Neural cell (in vitro differentiated cells): ENCODE results near the gene SLX4IP. TPM values are rescaled to one million over a fixed set of nuclear protein-coding genes. Genes with fewer than 3 reads are reported as not detected.
A peak's percentile ranks its signal among the peaks of the same experiment; 100 is the strongest.

Experiments
- H2AFZ ChIP-seq: fragments of 200-600, 300-800 bp; sonication (generic), shearing (Covaris generic); 2 replicates; pipeline ENCODE4 v1.6.0; 2014; ENCODE audit warnings: low read depth, mild to moderate bottlenecking, antibody characterized with exemption, low read length, moderate library complexity
- H3F3A ChIP-seq: fragments of 200-600 bp; shearing (Covaris generic); 2 replicates; pipeline ENCODE4 v1.6.1; 2016; ENCODE audit warnings: mild to moderate bottlenecking, moderate library complexity, mixed read lengths, antibody characterized with exemption, low read length; ENCODE audit not compliant: insufficient read depth, poor library complexity, severe bottlenecking
- H3K27ac ChIP-seq: fragments of 200-600, 300-800 bp; sonication (generic), shearing (Covaris generic); 2 replicates; pipeline ENCODE4 v1.5.1; 2014; ENCODE audit warnings: mild to moderate bottlenecking, low read length, moderate library complexity
- H3K27me3 ChIP-seq: fragments of 300-800, 200-600 bp; sonication (generic), shearing (Covaris generic); 2 replicates; pipeline ENCODE4 v1.6.0; 2014; ENCODE audit warnings: mild to moderate bottlenecking, low read depth, low read length, moderate library complexity; ENCODE audit not compliant: insufficient read depth
- H3K36me3 ChIP-seq: fragments of 300-800, 200-600 bp; sonication (generic), shearing (Covaris generic); 2 replicates; pipeline ENCODE4 v1.5.1; 2014; ENCODE audit warnings: mild to moderate bottlenecking, antibody characterized with exemption, low read length, moderate library complexity; ENCODE audit not compliant: insufficient read depth
- H3K4me2 ChIP-seq: fragments of 300-800, 200-600 bp; sonication (generic), shearing (Covaris generic); 2 replicates; pipeline ENCODE4 v1.6.0; 2014; ENCODE audit warnings: mild to moderate bottlenecking, low read length
- H3K4me3 ChIP-seq: fragments of 300-800, 200-600 bp; sonication (generic), shearing (Covaris generic); 2 replicates; pipeline ENCODE4 v1.5.1; 2014; ENCODE audit warnings: mild to moderate bottlenecking, low read length, moderate library complexity
- H3K79me2 ChIP-seq: fragments of 200-600 bp; shearing (Covaris generic); replicated peaks from 2 replicates; pipeline ENCODE4 v1.6.0; 2014; ENCODE audit warnings: mild to moderate bottlenecking, low read length, moderate library complexity; ENCODE audit not compliant: insufficient read depth
- H3K9ac ChIP-seq: fragments of 300-800, 200-600 bp; sonication (generic), shearing (Covaris generic); 2 replicates; pipeline ENCODE4 v1.6.1; 2016; ENCODE audit warnings: mild to moderate bottlenecking, low read length, mixed read lengths
- H3K9me2 ChIP-seq: fragments of 200-600 bp; shearing (Covaris generic); 2 replicates; pipeline ENCODE4 v1.6.1; 2016; ENCODE audit warnings: mild to moderate bottlenecking, low read length, mixed read lengths; ENCODE audit not compliant: insufficient read depth
- H3K9me3 ChIP-seq: fragments of 200-600, 300-800 bp; sonication (generic), shearing (Covaris generic); 2 replicates; pipeline ENCODE4 v1.6.1; 2016; ENCODE audit warnings: mild to moderate bottlenecking, mixed run types, low read length, moderate library complexity, mixed read lengths
- H4K20me1 ChIP-seq: fragments of 200-600 bp; shearing (Covaris generic); 2 replicates; pipeline ENCODE4 v1.6.1; 2016; ENCODE audit warnings: mild to moderate bottlenecking, mixed run types; ENCODE audit not compliant: insufficient read depth
- EP300 ChIP-seq: fragments of 450-650 bp; conservative IDR thresholded peaks from 2 replicates; pipeline ENCODE4 v1.6.1; 2014; ENCODE audit warnings: antibody characterized with exemption, mild to moderate bottlenecking, moderate library complexity; ENCODE audit not compliant: poor library complexity, severe bottlenecking
- EZH2 ChIP-seq: fragments of 200-600, 300-800 bp; shearing (Covaris generic), sonication (generic); IDR thresholded peaks from 2 replicates; pipeline ENCODE4 v1.6.1; 2014; ENCODE audit warnings: antibody characterized with exemption, low read length, borderline replicate concordance, mild to moderate bottlenecking; ENCODE audit not compliant: insufficient read depth, poor library complexity, severe bottlenecking
- MXI1 ChIP-seq: fragments of 450-650 bp; conservative IDR thresholded peaks from 2 replicates; pipeline ENCODE4 v1.6.1; 2014; ENCODE audit warnings: antibody characterized with exemption, mild to moderate bottlenecking; ENCODE audit not compliant: poor library complexity, severe bottlenecking
- POLR2AphosphoS5 ChIP-seq: IDR thresholded peaks from 2 replicates; pipeline ENCODE4 v1.6.1; 2012
- RAD21 ChIP-seq: fragments of 450-650 bp; conservative IDR thresholded peaks from 2 replicates; pipeline ENCODE4 v1.6.1; 2014; ENCODE audit warnings: antibody characterized with exemption, mild to moderate bottlenecking, moderate library complexity
- SMC3 ChIP-seq: fragments of 450-650 bp; conservative IDR thresholded peaks from 2 replicates; pipeline ENCODE4 v1.6.1; 2014; ENCODE audit warnings: antibody characterized with exemption, mild to moderate bottlenecking, moderate library complexity; ENCODE audit not compliant: poor library complexity
- TAF1 ChIP-seq: IDR thresholded peaks from 2 replicates; pipeline ENCODE4 v1.6.1; 2012; ENCODE audit warnings: low read depth
- polyA plus RNA-seq: library from polyadenylated mRNA; depleted of rRNA; stranded (reverse); fragments of >200 nt; gene quantifications from 2 replicates; pipeline ENCODE4 v1.2.3, GENCODE V29; 2014
- TF ChIP-seq, protein P1 (sequence below): fragments of 450-650 bp; IDR thresholded peaks from 2 replicates; pipeline ENCODE4 v1.5.1; 2014; ENCODE audit warnings: antibody characterized with exemption, mild to moderate bottlenecking, moderate library complexity; ENCODE audit not compliant: poor library complexity, severe bottlenecking
- TF ChIP-seq, protein P2 (sequence below): IDR thresholded peaks from 2 replicates; pipeline ENCODE4 v1.6.1; 2012; ENCODE audit warnings: borderline replicate concordance

Gene SLX4IP
- polyA plus RNA-seq, 1 donor from 2014 or later: 6.4 TPM

GRCh38 chr20:10433014-10433622, 2.0 kb upstream of the SLX4IP start:
- TF ChIP-seq, protein P1, sequence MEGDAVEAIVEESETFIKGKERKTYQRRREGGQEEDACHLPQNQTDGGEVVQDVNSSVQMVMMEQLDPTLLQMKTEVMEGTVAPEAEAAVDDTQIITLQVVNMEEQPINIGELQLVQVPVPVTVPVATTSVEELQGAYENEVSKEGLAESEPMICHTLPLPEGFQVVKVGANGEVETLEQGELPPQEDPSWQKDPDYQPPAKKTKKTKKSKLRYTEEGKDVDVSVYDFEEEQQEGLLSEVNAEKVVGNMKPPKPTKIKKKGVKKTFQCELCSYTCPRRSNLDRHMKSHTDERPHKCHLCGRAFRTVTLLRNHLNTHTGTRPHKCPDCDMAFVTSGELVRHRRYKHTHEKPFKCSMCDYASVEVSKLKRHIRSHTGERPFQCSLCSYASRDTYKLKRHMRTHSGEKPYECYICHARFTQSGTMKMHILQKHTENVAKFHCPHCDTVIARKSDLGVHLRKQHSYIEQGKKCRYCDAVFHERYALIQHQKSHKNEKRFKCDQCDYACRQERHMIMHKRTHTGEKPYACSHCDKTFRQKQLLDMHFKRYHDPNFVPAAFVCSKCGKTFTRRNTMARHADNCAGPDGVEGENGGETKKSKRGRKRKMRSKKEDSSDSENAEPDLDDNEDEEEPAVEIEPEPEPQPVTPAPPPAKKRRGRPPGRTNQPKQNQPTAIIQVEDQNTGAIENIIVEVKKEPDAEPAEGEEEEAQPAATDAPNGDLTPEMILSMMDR: no peak
- TF ChIP-seq POLR2AphosphoS5 (no peak), TAF1 (no peak), EP300 (no peak), EZH2 (no peak), MXI1 (no peak)
- TF ChIP-seq, protein P2, sequence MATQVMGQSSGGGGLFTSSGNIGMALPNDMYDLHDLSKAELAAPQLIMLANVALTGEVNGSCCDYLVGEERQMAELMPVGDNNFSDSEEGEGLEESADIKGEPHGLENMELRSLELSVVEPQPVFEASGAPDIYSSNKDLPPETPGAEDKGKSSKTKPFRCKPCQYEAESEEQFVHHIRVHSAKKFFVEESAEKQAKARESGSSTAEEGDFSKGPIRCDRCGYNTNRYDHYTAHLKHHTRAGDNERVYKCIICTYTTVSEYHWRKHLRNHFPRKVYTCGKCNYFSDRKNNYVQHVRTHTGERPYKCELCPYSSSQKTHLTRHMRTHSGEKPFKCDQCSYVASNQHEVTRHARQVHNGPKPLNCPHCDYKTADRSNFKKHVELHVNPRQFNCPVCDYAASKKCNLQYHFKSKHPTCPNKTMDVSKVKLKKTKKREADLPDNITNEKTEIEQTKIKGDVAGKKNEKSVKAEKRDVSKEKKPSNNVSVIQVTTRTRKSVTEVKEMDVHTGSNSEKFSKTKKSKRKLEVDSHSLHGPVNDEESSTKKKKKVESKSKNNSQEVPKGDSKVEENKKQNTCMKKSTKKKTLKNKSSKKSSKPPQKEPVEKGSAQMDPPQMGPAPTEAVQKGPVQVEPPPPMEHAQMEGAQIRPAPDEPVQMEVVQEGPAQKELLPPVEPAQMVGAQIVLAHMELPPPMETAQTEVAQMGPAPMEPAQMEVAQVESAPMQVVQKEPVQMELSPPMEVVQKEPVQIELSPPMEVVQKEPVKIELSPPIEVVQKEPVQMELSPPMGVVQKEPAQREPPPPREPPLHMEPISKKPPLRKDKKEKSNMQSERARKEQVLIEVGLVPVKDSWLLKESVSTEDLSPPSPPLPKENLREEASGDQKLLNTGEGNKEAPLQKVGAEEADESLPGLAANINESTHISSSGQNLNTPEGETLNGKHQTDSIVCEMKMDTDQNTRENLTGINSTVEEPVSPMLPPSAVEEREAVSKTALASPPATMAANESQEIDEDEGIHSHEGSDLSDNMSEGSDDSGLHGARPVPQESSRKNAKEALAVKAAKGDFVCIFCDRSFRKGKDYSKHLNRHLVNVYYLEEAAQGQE: no peak
- peak overlapping the region; percentile 87 for H3K27ac ChIP-seq
- peak overlapping the region; percentile 87 for H3K4me3 ChIP-seq
- H3K79me2 ChIP-seq: peaks cover 19% of the 10 kb centered on the region
- H2AFZ ChIP-seq: peak overlapping the region; percentile 71
- H3K36me3 ChIP-seq: no peaks in the 10 kb centered on the region
- H4K20me1 ChIP-seq: no peaks in the 10 kb centered on the region
- no peaks in the 10 kb centered on the region for H3K9me3 ChIP-seq
- no peaks in the 10 kb centered on the region for H3F3A ChIP-seq
- H3K9me2 ChIP-seq: no peaks in the 10 kb centered on the region
- no peaks in the 10 kb centered on the region for H3K27me3 ChIP-seq
- H3K9ac ChIP-seq: peak overlapping the region; percentile 87
- H3K4me2 ChIP-seq: peak overlapping the region; percentile 59

GRCh38 chr20:10433623-10434466, 1.3 kb upstream of the SLX4IP start, which contains the start of gene MKKS:
Gene MKKS (minus strand): TSS chr20:10434222. CDS start chr20:10413514, 20,708 bp downstream.
- Histone ChIP-seq H4K20me1 (no peaks in the 10 kb centered on the region), H3F3A (no peaks in the 10 kb centered on the region), H3K4me2 (peak within 1 kb of the TSS; percentile 59), H3K79me2 (peaks cover 19% of the 10 kb centered on the region), H3K27me3 (no peaks in the 10 kb centered on the region), H3K9me3 (no peaks in the 10 kb centered on the region), H2AFZ (peak within 1 kb of the TSS; percentile 71), H3K9me2 (no peaks in the 10 kb centered on the region), H3K27ac (peak within 1 kb of the TSS; percentile 87), H3K4me3 (peak within 1 kb of the TSS; percentile 87), H3K36me3 (no peaks in the 10 kb centered on the region), H3K9ac (peak within 1 kb of the TSS; percentile 87)
- TF ChIP-seq RAD21: peak; percentile 55
- peak; percentile 22 for TF ChIP-seq EP300
- peak; percentile 60 for TF ChIP-seq SMC3
- TF ChIP-seq, protein P1: peak; percentile 53
- TF ChIP-seq POLR2AphosphoS5: peak; percentile 90
- no peak for TF ChIP-seq EZH2
- peak; percentile 81 for TF ChIP-seq MXI1
- TF ChIP-seq, protein P2: no peak
- TF ChIP-seq TAF1: no peak
